ENCODE data around the gene C16orf92.

The C16orf92 gene

DNA sequence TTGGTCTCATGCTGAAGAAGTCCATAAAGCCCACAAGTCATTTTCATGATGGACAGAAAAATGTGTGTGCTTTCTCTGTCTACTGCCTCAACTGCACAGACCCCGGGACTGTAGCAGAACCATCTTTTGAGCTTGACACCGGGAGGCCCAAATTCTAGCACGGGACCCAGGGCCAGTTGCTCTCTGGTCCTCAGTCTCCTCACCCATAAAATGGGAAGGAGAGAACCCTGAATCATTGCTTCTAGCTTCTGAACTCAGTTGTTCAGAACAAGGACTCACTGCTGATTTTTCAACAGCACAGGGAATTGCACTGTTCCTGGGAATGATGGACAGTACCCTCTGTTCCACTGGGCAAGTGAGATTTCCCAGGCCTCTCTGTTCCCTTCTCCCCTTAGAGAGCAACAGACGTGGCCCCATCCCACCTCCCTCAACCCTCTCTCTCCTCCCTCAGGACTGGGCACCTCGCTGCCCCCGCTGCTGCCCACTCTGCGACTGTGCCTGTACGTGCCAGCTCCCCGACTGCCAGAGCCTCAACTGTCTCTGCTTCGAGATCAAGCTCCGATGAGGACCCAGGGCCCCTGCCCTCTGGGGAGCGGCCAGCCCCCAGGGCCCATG lies 40.4 kb downstream of the C16orf92 start:
- DNase-seq = no peak

DNA sequence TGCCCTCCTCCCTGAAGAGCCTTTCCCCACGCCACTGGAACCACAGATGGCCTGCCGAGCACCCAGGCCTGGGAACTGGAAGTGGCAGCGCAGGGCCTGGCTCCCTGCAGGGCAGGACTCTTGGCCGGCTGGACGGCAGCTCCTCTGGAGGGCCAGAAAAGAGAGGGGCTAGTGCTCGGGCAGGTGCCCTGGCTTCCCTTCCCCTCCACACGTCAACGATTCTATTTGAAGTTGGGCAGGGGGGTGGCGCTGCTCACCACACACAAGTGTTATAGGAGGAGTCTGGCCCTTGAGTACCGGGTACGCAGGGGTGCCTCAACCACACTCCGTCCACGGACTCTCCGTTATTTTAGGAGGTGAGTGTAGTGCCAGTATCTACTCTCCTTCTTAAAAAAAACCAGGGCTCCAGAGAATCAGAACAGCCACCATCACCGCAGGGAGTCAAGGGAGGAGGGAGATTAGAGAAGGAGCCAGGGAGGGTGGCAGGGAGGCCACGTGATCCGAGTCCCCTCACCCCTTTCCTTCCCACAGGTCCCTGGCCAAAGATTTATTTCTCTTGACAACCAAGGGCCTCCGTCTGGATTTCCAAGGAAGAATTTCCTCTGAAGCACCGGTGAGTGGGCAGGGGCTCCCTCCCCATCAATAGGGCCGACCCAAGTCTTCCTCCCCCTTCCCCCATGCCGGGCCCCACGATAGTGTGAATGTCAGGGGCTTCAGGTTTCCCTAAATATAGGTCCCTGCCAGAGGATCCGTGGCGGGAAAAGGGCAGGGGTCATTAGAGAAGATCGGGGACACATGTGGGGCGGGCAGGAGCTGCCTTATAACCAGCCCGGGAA lies 41.1 kb downstream of the C16orf92 start:
- peak; percentile 68 to 72 for DNase-seq

DNA sequence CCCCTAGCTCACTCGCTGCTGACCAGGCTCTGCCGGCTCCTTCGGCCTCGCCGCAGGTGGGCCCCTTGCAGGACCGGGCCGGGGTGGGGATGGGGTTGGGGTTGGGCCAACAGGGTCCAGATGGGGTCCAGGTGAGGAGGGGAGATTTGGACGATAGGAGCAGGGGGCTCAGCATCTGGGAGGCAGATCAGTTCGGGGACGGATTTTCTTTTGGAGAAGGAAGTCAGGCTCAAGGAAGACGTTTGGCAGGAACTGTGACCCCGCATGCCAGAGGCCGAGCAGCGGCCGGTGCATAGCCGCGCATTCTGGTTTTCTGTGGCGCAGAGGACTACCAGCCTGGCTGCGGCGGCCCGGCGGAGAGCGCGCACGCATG lies 41.7 kb downstream of the C16orf92 start:
- DNase-seq = no peak

GRCh38 chr16:30065102-30065942 lies 42.3 kb downstream of the C16orf92 start, which contains the start of gene ALDOA:
ALDOA (plus strand) TSS chr16:30065760; CDS start chr16:30066898, 1,138 bp downstream.
- peak; percentile 93 to 97 for DNase-seq

GRCh38 chr16:30065943-30066760 lies 43.2 kb downstream of the C16orf92 start:
- no peak for DNase-seq

DNA sequence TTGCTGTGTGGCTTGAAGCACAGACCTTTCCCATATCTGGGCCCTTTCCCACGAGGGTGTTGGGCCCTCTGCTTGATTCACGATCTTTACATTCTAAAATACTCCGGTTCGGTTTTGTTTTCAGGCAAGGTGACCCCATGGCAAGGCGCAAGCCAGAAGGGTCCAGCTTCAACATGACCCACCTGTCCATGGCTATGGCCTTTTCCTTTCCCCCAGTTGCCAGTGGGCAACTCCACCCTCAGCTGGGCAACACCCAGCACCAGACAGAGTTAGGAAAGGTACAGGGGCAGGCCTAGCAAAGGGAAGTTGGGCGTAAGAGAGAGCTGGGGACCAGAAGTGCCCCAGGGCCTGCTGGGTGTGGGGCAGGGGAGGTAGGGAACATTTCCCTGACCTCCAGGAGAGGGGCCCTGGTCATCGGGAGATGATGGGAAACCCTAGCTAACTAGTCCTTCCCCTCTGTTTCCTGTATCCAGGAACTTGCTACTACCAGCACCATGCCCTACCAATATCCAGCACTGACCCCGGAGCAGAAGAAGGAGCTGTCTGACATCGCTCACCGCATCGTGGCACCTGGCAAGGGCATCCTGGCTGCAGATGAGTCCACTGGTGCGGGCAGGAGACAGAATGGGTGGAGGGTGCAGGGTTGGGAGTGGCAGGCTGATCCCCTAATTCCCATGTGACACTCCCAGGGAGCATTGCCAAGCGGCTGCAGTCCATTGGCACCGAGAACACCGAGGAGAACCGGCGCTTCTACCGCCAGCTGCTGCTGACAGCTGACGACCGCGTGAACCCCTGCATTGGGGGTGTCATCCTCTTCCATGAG lies 44.0 kb downstream of the C16orf92 start:
- no peak for DNase-seq

- DNase-seq = no peak
Measured at GRCh38 chr16:30067584-30067916, 44.6 kb downstream of the C16orf92 start.

DNA sequence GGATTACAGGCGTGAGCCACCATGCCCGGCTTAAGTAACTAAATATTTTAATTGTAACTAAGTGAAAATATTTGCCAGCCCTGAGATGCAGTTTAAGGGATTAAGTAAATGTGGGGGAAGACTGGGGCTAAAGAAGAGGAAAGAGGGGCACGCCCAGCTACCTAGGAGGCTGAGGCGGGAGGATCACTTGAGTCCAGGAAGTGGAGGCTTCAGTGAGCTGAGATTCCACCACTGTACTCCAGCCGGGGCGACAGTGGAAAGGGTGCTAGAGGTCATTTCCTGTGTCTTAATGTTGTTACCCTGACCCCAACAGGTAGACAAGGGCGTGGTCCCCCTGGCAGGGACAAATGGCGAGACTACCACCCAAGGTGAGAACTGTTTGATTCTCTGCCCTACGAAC lies 45.3 kb downstream of the C16orf92 start:
- no peak for DNase-seq

DNA sequence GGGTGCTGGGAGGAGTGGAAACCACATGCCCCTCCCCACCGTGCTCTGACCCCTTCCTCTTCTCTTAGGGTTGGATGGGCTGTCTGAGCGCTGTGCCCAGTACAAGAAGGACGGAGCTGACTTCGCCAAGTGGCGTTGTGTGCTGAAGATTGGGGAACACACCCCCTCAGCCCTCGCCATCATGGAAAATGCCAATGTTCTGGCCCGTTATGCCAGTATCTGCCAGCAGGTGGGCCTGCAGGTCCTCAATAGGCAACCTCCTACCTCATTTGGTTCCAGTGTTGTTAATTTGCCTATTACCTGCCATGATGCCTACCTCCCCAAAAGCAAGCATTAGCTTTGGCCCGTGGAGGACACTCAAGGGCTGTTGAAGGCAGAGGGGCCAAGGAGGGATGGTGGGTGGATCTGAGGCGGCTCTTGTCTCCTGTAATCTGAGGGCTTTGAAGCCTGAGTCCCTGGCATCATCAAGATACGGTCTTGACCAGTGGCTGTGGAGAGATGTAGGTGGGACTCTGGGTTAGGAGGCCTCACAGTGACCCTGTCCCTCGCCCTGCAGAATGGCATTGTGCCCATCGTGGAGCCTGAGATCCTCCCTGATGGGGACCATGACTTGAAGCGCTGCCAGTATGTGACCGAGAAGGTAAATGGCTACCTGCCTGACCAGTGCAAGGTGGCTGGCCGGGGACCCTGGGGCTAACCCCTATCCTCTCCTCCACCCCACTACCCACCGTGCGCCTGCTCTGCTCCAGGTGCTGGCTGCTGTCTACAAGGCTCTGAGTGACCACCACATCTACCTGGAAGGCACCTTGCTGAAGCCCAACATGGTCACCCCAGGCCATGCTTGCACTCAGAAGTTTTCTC lies 46.0 kb downstream of the C16orf92 start:
- DNase-seq = peak; percentile 56 to 70

GRCh38 chr16:30069611-30070462 lies 46.8 kb downstream of the C16orf92 start:
- no peak for DNase-seq

DNA sequence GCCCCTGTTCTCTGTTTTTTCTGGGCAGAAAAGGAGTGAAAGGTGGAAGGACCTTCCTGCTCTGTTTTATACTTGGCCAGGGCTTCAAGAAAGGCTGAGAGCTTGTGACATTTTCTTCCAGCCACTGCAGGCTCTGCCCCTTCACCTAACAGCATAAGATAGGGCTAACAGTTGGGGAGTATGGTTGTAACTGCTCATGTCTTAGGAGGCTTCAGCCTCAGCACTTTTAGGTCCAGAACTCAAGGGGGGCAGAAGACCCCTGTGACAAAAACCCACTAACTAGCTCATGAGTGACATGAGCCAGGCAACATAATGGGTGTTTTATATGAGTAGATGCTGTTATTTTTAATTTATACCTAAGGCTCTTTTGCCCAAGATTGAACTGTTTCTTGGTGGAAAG lies 47.5 kb downstream of the C16orf92 start:
- no peak for DNase-seq

Measured in activated CD4-positive, alpha-beta T cell treated with anti-CD3 and anti-CD28 coated beads for 4 hours (primary cell).